Ammon's horn (tissue), 1 donor: ENCODE measurements around the gene PHACTR1.

Source experiments
- DNase-seq: peaks from one replicate; pipeline ENCODE4 v3.0.0-alpha.2; 2016; ENCODE audit warnings: low spot score

The PHACTR1 gene

DNA sequence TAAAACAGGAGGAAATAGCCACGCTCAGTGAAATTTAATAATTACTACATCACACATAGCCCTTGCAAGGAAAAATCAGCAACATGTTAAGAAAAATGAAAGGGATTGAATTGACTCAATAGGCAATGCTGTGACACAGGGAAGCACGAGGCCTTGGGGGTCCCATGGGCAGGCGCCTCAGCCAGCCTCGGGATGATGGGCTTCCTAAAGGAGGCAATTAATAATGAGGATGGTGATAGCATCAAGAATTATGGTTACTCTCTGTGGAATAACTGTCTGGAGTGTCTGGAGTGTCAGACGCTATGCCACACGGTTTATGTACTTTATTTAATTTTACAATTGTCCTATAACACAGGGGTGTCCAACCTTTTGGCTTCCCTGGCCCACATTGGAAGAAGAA is 481.6 kb downstream of the PHACTR1 start:
- no peak for DNase-seq

DNA sequence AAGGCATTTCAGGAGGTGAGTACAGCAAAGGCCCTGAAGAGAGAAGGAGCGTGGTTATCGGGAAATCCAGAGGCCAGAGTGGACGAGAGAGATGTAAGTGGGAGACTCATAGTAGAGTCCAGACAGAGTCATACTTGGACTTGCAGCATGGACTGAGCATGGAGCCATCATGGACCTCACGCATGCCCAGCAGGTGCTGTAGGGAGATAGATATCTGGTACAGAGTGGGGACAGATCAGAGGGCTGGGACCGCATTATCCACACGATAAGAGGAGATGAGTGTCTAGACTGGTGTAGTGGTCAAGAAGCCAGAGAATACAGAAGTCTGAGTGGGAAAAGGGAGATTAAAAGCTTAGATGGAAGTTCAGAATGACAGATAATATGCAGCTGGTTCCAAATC is 484.8 kb downstream of the PHACTR1 start:
- DNase-seq, result no peak

DNA sequence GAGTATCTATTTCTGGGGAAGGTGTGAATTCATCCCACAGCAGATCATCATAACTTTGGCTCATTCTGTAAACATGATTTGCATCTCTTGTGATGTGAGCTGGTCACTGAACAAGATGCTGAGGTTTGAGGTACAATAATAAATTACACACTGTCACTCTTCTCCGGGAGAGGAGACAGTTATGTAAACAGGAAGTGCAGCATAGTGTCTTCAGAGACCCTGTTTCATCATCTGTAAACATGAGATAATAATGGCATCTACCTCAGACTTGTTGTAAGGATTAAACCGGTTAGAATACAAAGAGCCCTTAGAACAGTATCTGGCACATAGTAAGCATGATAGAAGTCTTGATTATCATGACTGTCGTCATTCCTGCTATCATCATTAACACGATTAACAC is 486.6 kb downstream of the PHACTR1 start:
- no peak for DNase-seq

DNA sequence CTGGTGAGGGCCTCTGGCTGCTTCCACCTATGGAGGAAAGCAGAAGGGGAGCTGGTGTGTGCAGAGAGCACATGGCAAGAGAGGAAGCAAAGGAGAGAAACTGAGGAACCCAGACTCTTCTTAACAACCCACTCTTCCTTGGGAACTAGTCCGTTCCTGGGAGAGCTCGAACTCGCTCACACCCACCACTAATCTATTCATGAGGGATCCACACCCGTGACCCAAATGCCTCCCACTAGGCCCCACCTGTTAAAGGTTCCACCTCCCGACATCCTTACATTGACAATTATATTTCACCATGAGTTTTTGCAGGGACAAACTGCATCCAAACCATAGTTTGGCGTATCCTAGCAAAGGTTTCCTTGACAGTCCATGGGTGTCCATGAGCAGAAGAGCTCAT is 488.5 kb downstream of the PHACTR1 start:
- DNase-seq, result no peak

DNA sequence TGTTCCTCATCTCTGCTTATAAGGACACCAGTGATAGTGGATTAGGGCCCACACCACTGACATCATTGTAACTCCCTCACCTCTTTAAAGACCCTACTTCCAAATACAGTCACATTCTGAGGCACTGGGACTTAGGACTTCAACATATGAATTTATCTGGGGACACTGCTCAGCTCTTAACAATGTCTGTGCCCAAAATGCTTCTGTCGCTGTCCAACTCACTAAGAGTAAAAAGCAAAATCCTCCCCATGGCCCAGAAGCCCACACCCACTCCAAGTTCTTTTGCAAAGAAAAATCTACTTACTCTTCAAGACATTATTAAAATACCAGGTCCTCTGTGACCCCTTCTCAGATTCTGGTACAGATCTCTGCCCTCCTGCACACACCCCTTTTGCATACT is 495.5 kb downstream of the PHACTR1 start:
- no peak for DNase-seq

DNA sequence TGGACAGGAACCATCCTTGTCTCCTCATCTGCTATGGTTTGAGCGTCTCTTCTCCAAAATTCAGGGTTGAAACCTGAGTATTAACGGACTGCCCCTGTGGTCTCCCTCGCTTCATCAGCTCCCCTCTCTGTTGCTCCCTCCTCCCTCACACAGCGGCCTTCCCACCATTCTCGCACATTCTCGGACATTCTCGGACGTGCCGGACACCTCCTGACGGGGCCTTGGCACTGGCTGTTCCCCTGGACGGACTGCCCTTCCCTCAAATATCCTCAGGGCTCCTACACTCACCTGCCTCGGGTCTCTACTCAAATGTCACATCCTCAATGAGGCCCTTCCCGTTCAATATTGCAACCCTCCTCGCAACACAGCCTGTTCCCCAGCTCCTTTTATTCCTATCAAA is 496.0 kb downstream of the PHACTR1 start:
- DNase-seq, result no peak

DNA sequence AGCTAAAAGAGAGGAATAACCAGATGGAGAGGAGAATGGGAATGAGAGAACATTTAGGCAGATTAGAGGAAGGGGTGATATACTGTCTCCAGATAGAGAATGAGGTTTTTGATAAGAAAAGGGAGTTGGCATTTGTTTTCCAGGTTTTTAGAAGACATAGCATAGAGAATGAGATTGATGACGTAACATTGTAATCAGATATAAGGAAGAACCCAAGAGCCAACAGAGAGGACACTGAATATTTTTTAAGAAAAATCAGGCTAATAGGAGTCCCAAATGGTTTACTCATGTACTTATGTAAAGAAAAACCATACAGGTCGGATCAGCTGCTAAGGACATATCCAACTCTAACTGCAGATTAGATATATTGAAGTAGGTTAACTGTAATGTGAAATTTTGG is 498.8 kb downstream of the PHACTR1 start:
- no peak for DNase-seq

DNA sequence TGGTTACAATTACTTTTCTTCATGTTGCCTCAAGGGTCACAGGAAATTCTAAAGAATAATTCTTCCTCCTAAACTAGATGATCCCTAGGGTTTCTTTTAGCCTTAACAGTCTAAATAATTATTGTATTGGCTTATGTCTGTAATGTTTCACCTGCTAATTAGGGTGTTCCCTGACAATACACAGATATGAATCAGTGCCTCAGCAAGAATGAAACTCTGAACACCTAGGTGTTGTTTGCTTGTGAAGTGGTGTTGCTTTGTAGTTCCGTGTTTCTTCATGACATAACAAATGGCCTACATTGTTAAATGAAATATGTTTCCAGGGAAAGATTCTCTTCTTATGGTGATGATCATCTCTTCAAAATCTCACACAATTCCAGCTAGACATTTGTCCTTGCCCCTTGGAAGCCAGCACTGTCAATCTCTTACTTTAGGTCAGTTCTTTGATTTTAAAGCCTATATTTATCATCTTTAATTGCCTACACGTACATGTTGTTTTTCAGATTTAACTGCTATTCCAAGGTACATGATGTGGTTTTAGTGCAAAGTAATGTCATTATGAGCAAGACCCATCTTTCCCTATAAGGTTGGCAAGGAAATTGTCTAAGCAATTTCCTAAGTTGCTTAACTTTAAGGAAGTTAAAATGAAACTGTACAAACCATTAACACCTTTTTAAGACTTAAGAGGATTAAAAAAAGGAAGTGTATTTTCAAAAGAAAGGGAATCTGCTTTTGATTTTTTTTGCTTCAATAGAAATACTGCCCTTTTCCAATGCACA is 499.9 kb downstream of the PHACTR1 start:
- DNase-seq, result no peak

DNA sequence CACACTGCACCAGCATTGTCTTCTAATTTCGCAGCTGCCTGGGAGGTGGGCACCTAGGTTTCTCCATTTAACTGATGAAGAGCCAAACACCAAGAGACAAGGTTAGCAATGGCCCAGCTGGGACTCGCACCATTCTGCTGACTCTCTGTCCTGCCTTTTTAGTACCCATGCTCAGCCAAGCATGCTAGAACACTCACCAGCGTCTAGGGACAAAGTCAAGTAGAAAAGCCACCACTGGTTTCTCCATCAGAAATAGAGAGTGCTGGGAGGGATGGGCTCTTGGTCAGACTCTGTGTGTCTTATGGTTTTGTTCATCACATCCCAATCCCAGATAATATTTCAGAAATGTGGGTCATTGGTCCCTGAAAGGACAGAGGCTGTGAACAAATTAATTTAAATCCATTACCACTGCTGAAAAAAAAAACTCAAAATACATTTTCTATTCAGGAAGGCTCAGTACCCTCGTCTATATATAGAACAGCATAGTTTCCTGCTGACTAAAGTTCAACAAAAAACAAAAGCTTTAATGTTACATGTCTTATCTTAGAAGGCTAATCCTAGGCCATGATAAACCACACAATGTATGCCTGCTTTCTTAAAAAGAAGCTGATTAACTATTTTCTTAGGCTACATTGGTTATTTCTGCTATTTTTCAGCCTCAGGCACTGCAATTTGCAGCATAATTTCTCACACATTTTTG is 500.8 kb downstream of the PHACTR1 start:
- no peak for DNase-seq

DNA sequence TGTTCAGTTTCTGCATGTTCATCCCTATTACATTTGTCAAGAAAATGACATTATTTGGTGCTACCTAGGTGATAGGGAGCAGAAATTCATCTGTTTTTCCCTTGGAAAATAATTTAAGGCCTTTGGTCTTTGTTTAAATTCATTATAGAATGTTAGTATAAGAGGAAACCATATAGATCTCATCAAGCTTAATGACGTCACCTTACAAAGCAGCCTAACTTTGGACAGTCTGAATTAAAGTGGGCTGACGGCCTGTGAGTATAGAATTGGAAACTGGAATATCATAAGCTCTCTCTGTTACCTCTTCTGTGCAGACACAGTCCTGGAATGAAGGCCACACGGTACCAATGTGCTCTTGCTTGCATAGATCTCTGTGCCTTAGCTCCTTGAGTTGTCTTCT is 503.7 kb downstream of the PHACTR1 start:
- DNase-seq, result no peak

DNA sequence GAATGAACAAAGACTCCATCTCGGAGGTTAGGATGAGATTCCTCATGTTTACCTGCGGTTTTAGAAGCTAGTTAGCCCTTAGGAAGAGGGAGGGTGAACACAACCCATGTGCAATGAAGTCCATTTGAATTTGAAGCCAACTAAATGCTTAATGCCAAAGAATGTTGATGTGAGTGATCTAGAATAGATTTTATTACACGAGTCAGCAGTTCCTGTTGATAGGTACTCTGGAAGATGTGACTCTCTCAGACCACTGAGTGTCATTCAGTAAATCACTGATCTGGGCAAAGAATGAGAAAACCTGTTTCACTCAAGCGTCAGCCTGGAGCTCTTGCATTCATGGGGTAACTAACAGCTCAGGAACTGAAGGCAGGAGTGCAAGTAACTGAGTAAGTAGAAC is 505.5 kb downstream of the PHACTR1 start:
- no peak for DNase-seq

DNA sequence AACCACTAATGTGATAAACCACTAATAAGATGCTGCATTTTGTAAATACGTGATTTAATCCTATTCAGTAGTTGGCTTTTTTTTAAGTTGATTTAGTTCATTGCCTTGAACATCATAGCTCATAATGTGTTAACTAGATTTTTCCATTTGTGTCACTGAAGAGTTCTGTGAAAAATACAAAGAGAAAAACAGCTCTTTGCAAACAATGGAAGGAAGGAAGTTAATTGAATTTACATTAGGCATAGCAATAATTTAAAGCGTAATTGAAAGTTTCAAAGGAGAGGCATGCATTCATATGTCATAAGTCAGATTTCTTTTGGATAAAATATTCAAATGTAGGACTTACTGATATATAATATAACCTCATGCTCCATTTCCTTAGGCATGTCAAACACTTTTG is 509.5 kb downstream of the PHACTR1 start:
- no peak for DNase-seq

DNA sequence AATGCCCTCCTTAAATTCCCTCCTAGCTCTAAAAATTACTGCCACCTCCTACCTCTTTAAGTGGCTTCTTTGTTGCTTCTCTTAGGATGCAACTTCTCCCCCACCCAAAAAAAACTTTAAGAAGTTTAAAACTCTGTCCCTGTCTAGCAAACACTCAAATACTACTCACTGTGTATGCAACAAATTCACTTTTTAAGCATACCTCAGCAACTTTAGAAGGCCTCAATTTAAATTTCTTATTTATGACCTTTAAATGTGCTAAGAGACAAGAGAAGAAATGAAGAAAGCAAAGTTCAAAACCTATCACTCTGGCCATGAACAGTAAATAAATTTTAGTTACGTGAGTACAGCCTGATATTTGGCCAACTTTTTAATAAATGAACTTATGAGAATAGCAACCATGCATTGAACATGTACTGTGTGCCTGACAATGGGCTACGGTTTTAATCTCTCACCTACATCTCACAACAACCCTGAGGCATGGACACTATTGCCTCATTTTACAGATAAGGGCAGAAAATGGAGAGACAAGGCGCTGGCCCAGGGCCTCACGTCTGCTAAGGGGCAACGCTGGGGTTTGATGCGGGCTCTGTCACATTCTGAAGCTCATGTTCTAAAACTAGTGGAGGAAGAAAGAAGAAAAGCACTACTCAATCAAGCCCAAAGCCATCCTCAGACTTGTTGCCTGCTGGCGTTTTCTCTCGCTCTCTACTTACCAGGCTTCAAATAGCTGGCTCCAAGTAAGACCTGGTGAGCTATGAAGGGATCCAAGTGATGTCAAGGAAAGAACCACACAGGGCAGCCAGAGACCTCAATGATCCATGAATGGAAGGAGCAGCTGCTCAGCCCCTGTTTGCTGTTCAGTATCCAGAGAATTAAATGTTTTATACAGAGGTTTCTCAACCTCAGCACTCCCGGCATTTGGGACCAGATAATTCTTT is 512.0 kb downstream of the PHACTR1 start:
- DNase-seq, result no peak

DNA sequence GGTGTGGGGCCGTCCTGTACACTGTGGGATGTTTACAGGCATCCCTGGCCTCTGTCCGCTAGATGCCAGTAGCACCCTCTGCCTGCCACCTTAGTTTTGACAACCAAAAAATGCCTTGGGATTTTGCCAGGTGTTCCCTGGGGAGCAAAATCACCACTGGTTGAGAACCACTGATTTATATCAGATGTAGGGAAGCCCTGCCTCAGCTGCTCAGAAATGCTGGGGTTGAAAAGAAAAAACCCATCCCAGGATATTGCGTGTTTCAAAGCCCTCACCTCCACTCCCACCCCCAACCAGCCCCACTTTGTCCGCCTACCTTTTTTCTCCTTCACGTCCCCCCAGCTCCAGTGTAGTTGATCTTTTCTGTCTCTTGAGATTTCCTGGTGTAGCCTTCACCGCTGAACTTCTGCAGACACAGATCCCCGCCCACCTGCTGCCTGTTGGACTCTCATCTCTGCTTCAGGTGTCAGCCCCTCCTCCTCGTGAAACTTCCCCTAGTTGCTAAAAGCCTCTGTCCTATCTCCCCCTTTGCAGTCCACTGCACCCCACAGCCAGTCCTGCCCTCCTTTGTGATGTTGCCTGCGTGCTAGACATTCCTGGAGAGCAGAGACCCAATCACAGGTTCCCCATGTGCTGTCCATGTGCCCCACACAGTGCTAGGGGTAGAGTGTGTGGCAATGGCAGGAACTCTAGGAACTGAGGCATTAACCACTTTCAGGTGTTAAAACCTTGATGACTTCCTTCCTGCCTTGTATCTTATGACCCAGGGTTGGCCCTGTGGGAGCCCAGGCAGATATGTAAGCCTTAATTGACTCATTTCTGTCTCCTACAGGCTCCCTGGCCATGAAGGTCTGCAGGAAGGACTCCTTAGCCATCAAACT is 512.9 kb downstream of the PHACTR1 start:
- DNase-seq, result no peak

DNA sequence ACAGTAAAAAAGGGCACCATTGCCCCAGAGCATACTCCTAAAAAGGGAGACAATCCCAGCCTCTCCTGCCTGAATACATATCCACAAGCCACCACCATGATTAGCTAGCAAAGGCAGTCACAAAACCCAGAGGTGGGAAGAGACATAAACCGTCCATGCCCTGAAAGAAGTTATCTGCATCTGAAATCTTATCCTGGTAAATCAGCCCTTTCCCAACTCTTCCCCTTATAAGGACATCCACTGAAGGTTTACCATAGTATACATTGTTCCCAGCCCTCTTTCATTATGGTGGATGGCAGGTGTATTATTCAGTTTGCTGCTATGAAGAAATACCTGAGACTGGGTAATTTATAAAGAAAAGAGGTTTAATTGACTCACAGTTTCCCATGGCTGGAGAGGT is 516.5 kb downstream of the PHACTR1 start:
- no peak for DNase-seq

DNA sequence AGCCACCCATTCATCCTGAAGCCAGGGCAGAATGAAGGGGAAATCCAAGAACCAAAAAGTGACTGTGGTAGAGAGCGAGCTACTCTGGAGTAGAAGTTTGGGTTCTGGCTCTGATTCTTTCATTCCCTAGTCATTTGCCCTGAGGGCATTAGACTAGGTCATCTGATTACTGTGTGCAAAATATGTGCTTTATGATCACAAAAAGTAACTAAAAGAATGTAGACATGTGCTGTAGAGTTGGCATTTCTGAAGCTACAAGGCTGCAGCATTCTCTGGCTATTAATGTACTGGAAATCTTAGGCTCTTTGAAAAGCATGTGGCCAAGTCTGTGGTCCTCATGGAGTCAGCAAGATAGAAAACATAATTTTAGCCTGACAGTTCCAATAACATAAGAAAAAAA is 517.6 kb downstream of the PHACTR1 start:
- no peak for DNase-seq

DNA sequence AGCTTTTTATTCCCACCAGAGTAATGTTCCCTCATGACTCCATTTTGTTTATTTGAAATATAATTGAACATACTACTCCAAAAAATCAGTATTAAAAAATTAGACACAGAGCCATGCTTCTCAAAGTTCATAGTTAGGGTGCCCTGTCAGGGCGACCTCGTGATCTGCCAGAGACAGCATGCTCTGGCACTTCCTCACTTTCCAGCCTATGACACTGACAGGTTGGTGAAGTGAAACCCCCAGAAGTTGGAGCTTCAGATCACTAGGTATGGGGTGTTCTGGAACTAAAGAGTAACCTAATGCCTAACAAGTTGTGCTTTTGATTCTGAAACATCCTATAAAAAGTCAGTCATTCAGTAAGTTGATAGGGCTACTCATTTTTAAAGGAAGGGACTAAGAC is 518.8 kb downstream of the PHACTR1 start:
- DNase-seq, result peak; percentile 35

DNA sequence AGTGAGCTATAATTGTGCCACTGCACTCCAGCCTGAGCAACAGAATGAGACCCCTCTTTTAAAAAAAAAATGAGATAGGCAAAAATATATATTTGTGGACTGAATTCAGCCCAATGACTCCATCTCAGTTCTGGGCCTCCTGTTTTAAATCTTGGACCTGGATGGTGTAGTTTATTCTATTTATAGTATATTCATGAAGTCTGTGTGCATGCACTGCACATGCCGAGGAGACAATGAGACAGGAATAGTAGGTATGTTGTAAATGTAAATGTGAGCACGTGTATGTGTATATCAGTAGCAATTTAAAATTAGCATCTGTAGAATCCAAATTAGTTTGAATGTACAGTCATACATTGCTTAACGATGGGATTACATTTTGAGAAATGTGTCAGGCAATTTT is 520.8 kb downstream of the PHACTR1 start:
- no peak for DNase-seq

DNA sequence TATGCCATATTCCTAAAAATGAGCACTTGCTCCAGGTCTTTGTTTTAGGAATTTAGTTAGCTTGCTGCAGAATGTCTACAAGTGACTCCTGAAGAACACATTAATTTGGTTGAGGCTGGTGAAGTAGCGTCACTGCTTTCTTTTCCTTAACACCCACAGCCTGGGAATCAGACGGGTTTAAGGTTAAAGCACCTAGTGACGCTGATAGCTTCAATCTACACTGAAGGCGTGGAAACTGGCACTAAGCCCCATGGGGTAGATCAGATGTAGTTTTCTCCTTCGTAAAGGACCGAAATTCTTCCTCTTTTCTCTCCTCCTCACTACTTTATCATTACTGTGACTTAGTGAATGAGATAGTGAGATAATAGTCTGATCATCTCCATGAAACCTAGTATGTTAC is 521.5 kb downstream of the PHACTR1 start:
- no peak for DNase-seq

DNA sequence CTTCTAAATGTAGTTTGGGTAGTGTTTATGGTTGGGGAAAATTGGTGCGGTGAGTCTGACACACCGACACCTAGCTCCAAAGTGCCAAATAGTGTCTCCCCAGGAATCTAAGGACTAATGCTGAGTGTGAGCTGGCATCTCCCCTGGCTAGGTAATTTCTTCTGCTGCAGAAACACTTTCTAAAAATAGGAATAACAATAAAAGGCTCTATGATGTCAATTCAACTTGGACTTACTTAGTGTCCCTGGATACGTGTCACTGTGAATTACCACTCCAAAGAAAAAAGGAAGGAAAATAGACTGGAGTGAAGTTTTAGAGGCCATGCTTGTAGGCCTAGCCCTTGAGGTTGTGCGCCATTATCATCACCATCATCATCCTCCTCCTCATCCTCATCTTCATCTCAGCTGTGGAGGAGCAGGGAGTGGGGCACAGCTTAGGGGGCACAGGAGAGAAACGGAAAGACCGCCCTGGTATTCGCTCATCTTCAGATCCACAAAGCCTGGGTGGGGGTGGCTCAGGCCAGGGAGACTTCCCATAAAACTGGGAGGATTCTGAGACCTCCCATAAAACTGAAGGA is 522.2 kb downstream of the PHACTR1 start:
- DNase-seq, result no peak
